Tibial artery (tissue), 4 donors: ENCODE results near the gene CAMTA1.
A peak's percentile ranks its signal among the peaks of the same experiment; 100 is the strongest.

Experiments used
- DNase-seq, 2 donors: peaks; one replicate each; pipeline ENCODE4 v3.0.0-alpha.2; 2019
- H3K27ac ChIP-seq, 2 donors: fragments of 200-600 bp; sonication (generic) in 1 of 2; 1 replicate in 1 of 2; 2 replicates in 1 of 2; pipeline ENCODE4 v1.5.1; 2018 to 2019; ENCODE audit warnings: mild to moderate bottlenecking in 1 of 2
- H3K27me3 ChIP-seq, 2 donors: fragments of 200-600 bp; sonication (generic) in 1 of 2; one replicate each; pipeline versions ENCODE4 v1.5.1 to v1.6.0; 2016 to 2019
- H3K36me3 ChIP-seq, 3 donors: fragments of 200-600 bp; sonication (generic) in 2 of 3; one replicate each; pipeline ENCODE4 v1.5.1; 2016 to 2019; ENCODE audit warnings: mild to moderate bottlenecking in 2 of 3
- H3K4me1 ChIP-seq, 4 donors: fragments of 200-600 bp; sonication (generic) in 2 of 4; 1 replicate in 3 of 4; 2 replicates in 1 of 4; pipeline ENCODE4 v1.5.1; 2016 to 2019
- H3K4me3 ChIP-seq, 2 donors: fragments of 200-600 bp; sonication (generic) in 1 of 2; 1 replicate in 1 of 2; 2 replicates in 1 of 2; pipeline ENCODE4 v1.5.1; 2018 to 2019; ENCODE audit warnings: mild to moderate bottlenecking in 2 of 2
- H3K9me3 ChIP-seq, 3 donors: fragments of 200-600 bp; sonication (generic) in 1 of 3; one replicate each; pipeline ENCODE4 v1.5.1; 2016 to 2019
- CTCF ChIP-seq, 2 experiments: fragments of 200-600 bp in 1 of 2; fragments of 450-650 bp in 1 of 2; IDR thresholded peaks; one replicate each; pipeline ENCODE4 v1.5.1; 2017 to 2019; ENCODE audit warnings: antibody characterized with exemption in 2 of 2, mild to moderate bottlenecking in 1 of 2, moderate library complexity in 1 of 2
- intact Hi-C: fragments of 100-400 bp; cut with DNase I; formaldehyde crosslinking; loops from one replicate; pipeline ENCODE4 v1.15.0; 2023; ENCODE audit warnings: low total_unique reads

The CAMTA1 gene

GRCh38 chr1:6799499-6799898, 14.2 kb downstream of the CAMTA1 start:
- no peak overlapping the region for H3K27ac ChIP-seq
- H3K9me3 ChIP-seq = no peaks in the 10 kb centered on the region
- no peak for DNase-seq
- H3K4me1 ChIP-seq = peaks cover 0 to 79% (median 45%) of the 10 kb centered on the region in 4 donors
- H3K27me3 ChIP-seq = no peaks in the 10 kb centered on the region
- H3K36me3 ChIP-seq = no peaks in the 10 kb centered on the region
- TF ChIP-seq CTCF (IDR thresholded peaks at IDR 0.05) = no peak
- intact Hi-C loops = no loop called here
- no peak overlapping the region for H3K4me3 ChIP-seq

DNA sequence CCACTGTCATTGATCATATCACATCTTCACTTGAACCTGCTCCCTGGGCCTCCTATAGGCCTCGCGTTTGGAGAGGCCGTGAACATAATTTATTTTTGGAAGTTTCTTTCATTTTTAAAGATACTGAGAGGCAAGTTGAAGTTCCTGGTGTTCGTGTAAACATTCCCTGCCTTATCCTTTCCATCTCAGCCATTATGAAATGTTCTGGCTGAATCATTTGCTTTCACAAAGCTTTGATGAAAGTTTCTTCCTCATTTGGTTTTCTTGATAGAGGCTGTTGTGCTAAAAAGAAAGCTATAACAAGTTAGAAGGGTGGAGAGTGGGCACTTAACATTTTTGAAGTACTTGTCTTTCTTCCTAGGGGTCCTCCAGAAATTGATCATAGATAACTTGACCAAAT, 15.5 kb downstream of the CAMTA1 start:
- no peaks in the 10 kb centered on the region for H3K27me3 ChIP-seq
- no peaks in the 10 kb centered on the region for H3K36me3 ChIP-seq
- intact Hi-C loops = no loop called here
- H3K27ac ChIP-seq = peak overlapping the region; percentile 73 to 76
- DNase-seq = no peak
- no peak overlapping the region for H3K4me3 ChIP-seq
- no peaks in the 10 kb centered on the region for H3K9me3 ChIP-seq
- TF ChIP-seq CTCF (IDR thresholded peaks at IDR 0.05) = no peak
- peaks cover 0 to 80% (median 41%) of the 10 kb centered on the region in 4 donors for H3K4me1 ChIP-seq

- no peak for TF ChIP-seq CTCF (IDR thresholded peaks at IDR 0.05)
- H3K36me3 ChIP-seq = no peaks in the 10 kb centered on the region
- no peak for DNase-seq
- no peak overlapping the region for H3K4me3 ChIP-seq
- peaks cover 0 to 80% (median 40%) of the 10 kb centered on the region in 4 donors for H3K4me1 ChIP-seq
- peak overlapping the region; percentile 73 to 76 for H3K27ac ChIP-seq
- H3K27me3 ChIP-seq = no peaks in the 10 kb centered on the region
- no peaks in the 10 kb centered on the region for H3K9me3 ChIP-seq
- intact Hi-C loops = no loop called here
Observed at GRCh38 chr1:6801199-6801598, 15.9 kb downstream of the CAMTA1 start.

- Histone ChIP-seq H3K27ac (peak overlapping the region; percentile 73 to 76), H3K36me3 (no peaks in the 10 kb centered on the region), H3K4me1 (peaks cover 0 to 79% (median 36%) of the 10 kb centered on the region in 4 donors), H3K9me3 (no peaks in the 10 kb centered on the region), H3K4me3 (no peak overlapping the region), H3K27me3 (no peaks in the 10 kb centered on the region)
- no peak for DNase-seq
- no peak for TF ChIP-seq CTCF (IDR thresholded peaks at IDR 0.05)
- intact Hi-C loops = no loop called here
Observed at GRCh38 chr1:6801966-6802365, 16.7 kb downstream of the CAMTA1 start.

GRCh38 chr1:6802454-6802853, 17.2 kb downstream of the CAMTA1 start:
- Histone ChIP-seq H3K27me3 (no peaks in the 10 kb centered on the region), H3K4me1 (peaks cover 0 to 79% (median 34%) of the 10 kb centered on the region in 4 donors), H3K4me3 (no peak overlapping the region), H3K36me3 (no peaks in the 10 kb centered on the region), H3K9me3 (no peaks in the 10 kb centered on the region), H3K27ac (peak overlapping the region; percentile 73 to 76)
- TF ChIP-seq CTCF (IDR thresholded peaks at IDR 0.05) = no peak
- intact Hi-C loops = no loop called here
- DNase-seq = no peak

DNA sequence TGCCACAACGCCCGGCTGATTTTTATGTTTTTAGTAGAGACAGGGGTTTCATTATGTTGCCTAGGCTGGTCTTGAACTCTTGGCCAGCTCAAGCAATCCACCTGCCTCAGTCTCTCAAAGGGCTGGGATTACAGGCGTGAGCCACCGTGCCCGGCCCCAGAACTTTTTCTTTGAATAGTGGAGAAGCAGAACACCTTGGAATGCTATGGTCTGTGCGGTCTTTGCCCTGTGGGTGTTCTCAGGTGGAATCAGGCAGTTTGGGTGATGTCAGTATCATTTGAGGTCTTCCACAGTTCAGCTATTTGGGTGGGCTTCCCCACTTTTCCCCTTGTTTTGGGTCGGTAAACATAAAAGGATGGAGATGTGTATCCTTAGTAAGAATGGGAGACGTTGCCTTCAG, 17.6 kb downstream of the CAMTA1 start:
- H3K27me3 ChIP-seq = no peaks in the 10 kb centered on the region
- no peaks in the 10 kb centered on the region for H3K9me3 ChIP-seq
- no peak for DNase-seq
- H3K36me3 ChIP-seq = no peaks in the 10 kb centered on the region
- no peak overlapping the region for H3K4me3 ChIP-seq
- intact Hi-C loops = no loop called here
- peak overlapping the region; percentile 73 to 76 for H3K27ac ChIP-seq
- peaks cover 0 to 80% (median 37%) of the 10 kb centered on the region in 4 donors for H3K4me1 ChIP-seq
- TF ChIP-seq CTCF (IDR thresholded peaks at IDR 0.05) = no peak
